ENCODE data around the gene GRB10.

The GRB10 gene

GRCh38 chr7:50717181-50717580 lies 65.5 kb downstream of the GRB10 start:
- DNase-seq, result no peak

- DNase-seq, result no peak
Observed at GRCh38 chr7:50714857-50715256, 67.8 kb downstream of the GRB10 start.

GRCh38 chr7:50713123-50713965 lies 69.4 kb downstream of the GRB10 start:
- DNase-seq, result no peak

- no peak for DNase-seq
Observed at GRCh38 chr7:50712252-50713122, 70.2 kb downstream of the GRB10 start.

- no peak for DNase-seq
Observed at GRCh38 chr7:50711271-50712175, 71.2 kb downstream of the GRB10 start.

- no peak for DNase-seq
Observed at GRCh38 chr7:50710441-50711154, 72.1 kb downstream of the GRB10 start.

- no peak for DNase-seq
Observed at GRCh38 chr7:50709151-50709550, 73.5 kb downstream of the GRB10 start.

- DNase-seq, result no peak
Observed at GRCh38 chr7:50707236-50708006, 75.3 kb downstream of the GRB10 start.

- no peak for DNase-seq
Observed at GRCh38 chr7:50706469-50706937, 76.2 kb downstream of the GRB10 start.

GRCh38 chr7:50704844-50705243 lies 77.9 kb downstream of the GRB10 start:
- DNase-seq, result no peak

- DNase-seq, result no peak
Observed at GRCh38 chr7:50703654-50704053, 79.0 kb downstream of the GRB10 start.

- no peak for DNase-seq
Observed at GRCh38 chr7:50699143-50699542, 83.6 kb downstream of the GRB10 start.

GRCh38 chr7:50697748-50698147 lies 84.9 kb downstream of the GRB10 start:
- DNase-seq, result no peak

- no peak for DNase-seq
Observed at GRCh38 chr7:50696810-50697582, 85.7 kb downstream of the GRB10 start.

- no peak for DNase-seq
Observed at GRCh38 chr7:50695026-50695425, 87.7 kb downstream of the GRB10 start.

- DNase-seq, result no peak
Observed at GRCh38 chr7:50693455-50694130, 89.1 kb downstream of the GRB10 start.

- no peak for DNase-seq
Observed at GRCh38 chr7:50690541-50691011, 92.1 kb downstream of the GRB10 start.

GRCh38 chr7:50688226-50688590 lies 94.5 kb downstream of the GRB10 start:
- no peak for DNase-seq

- no peak for DNase-seq
Observed at GRCh38 chr7:50687575-50688225, 95.0 kb downstream of the GRB10 start.
